ENCODE measurements around the gene EFHC1. TPM values are rescaled to one million over a fixed set of nuclear protein-coding genes. Genes with fewer than 3 reads are reported as not detected.

EFHC1 gene
- total and polyA plus RNA-seq, 4 donors = 15.7 to 81.7 (median 35.5) TPM

DNA sequence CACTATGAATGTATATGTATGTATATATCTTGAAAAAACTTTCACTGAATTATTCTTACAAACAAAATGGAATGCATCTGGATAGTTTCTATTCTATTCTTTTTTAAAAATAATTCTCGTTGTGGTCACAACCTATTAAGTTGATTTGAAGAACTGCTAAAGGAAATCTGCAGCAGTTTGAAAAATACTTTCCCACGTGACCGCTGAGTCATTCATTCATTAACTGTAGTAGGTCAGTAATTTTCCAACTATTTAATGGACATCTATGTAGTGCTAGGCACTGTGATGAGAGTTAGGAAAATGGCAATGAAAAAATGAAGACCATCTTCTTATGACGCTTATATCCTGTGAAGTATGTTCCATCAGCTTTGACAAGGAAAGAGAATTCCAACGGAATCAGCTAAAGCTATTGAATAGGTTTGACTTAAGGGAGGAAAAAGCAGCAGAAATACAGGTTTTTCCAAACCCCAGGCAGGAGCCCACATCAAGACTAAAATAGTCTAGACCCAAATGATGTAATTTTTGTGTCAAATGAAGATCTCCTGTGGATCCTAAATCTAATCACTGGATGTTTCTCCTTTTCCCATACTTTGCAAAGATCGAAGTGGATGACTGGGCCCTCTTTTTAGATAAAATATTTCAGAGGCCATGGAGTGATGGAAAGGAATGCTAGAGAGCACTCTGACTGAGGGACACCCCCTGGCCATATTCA, 4.1 kb upstream of the EFHC1 start:
- Histone ChIP-seq H3K36me3 (ENCODE audit: control insufficient read depth in 4 of 4, insufficient read depth in 4 of 4, low read length in 4 of 4) (no peaks in the 10 kb centered on the region), H3K9ac (ENCODE audit: insufficient read depth in 1 of 2, low read length in 2 of 2) (no peak overlapping the region), H3K4me1 (ENCODE audit: control insufficient read depth in 5 of 5, insufficient read depth in 5 of 5, low read length in 5 of 5) (peaks cover 4 to 10% (median 7%) of the 10 kb centered on the region in 5 donors), H3K4me3 (no peak overlapping the region), H3K9me3 (ENCODE audit: control insufficient read depth in 4 of 4, insufficient read depth in 3 of 4, low read length in 3 of 4) (no peaks in the 10 kb centered on the region), H3K27ac (ENCODE audit: low read depth in 1 of 2, low read length in 1 of 2) (no peak overlapping the region), H3K27me3 (ENCODE audit: control insufficient read depth in 3 of 3, insufficient read depth in 3 of 3, low read length in 2 of 3) (no peaks in the 10 kb centered on the region)
- 46 to 49% methylated on average over 6 of the region's 6 CpGs for WGBS, 2 donors
- TF ChIP-seq, protein P1, sequence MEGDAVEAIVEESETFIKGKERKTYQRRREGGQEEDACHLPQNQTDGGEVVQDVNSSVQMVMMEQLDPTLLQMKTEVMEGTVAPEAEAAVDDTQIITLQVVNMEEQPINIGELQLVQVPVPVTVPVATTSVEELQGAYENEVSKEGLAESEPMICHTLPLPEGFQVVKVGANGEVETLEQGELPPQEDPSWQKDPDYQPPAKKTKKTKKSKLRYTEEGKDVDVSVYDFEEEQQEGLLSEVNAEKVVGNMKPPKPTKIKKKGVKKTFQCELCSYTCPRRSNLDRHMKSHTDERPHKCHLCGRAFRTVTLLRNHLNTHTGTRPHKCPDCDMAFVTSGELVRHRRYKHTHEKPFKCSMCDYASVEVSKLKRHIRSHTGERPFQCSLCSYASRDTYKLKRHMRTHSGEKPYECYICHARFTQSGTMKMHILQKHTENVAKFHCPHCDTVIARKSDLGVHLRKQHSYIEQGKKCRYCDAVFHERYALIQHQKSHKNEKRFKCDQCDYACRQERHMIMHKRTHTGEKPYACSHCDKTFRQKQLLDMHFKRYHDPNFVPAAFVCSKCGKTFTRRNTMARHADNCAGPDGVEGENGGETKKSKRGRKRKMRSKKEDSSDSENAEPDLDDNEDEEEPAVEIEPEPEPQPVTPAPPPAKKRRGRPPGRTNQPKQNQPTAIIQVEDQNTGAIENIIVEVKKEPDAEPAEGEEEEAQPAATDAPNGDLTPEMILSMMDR (IDR thresholded peaks at IDR 0.05; ENCODE audit: control extremely low read depth, extremely low read depth) = no peak
- ATAC-seq (ENCODE audit: insufficient read depth, low FRiP score) (no peak), DNase-seq (no peak)

DNA sequence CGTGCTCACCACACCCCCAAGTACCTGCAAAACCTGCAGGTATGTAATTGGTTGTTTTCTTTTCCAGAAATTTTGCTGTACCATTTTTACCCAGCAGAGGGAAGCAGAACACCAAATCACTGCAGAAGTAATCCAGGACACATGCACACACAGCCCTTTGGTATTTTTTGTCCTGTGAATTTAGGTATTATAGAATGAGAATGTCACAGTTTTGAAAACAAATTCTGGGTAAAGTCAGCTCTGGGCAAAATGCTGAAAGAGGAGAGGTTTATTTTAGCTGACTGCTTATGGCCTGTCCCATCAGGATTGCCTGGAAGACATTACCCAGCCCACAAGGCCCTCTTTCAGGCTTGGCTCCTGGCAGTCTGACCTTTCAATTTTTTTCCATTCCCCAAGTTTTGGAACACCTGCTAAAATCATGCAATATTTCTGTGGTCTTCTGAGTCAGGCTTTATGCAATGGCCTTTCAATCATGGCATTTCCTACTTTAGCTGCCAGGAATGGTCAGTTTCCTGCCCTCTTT, 3.5 kb upstream of the EFHC1 start:
- Histone ChIP-seq H3K4me1 (ENCODE audit: control insufficient read depth in 5 of 5, insufficient read depth in 5 of 5, low read length in 5 of 5) (peaks cover 4 to 16% (median 6%) of the 10 kb centered on the region in 5 donors), H3K4me3 (no peak overlapping the region), H3K9me3 (ENCODE audit: control insufficient read depth in 4 of 4, insufficient read depth in 3 of 4, low read length in 3 of 4) (no peaks in the 10 kb centered on the region), H3K9ac (ENCODE audit: insufficient read depth in 1 of 2, low read length in 2 of 2) (no peak overlapping the region), H3K36me3 (ENCODE audit: control insufficient read depth in 4 of 4, insufficient read depth in 4 of 4, low read length in 4 of 4) (no peaks in the 10 kb centered on the region), H3K27me3 (ENCODE audit: control insufficient read depth in 3 of 3, insufficient read depth in 3 of 3, low read length in 2 of 3) (no peaks in the 10 kb centered on the region), H3K27ac (ENCODE audit: low read depth in 1 of 2, low read length in 1 of 2) (peak overlapping the region in 1 of 2 donors; percentile 71)
- WGBS, 2 donors = 0% methylated on average over 1 of the region's 1 CpG
- ATAC-seq (ENCODE audit: insufficient read depth, low FRiP score) (no peak), DNase-seq (peak; percentile 26 to 81 (median 78))
- TF ChIP-seq, protein P1 (IDR thresholded peaks at IDR 0.05; ENCODE audit: control extremely low read depth, extremely low read depth) = peak; percentile 71

DNA sequence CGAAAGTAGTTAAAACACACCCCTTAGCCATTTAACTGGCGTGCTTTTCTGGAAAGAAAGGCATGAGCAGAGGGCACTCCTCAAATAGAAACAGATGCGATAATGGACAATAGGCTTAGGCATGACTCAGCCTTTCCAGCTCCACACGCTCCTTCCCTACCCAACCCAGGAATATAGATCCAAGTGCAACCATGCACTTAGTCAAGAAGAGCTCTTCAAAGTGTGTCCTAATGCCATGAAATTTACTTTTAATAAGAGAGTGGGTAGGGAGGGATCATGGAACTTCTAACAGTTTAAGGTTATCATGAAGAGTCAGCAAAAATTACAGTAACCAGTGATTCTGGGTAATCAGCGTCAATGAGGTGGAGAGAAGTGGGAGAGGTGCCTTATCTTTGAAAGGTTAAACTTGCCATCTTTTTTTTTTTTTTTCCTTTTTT, 2.4 kb upstream of the EFHC1 start:
- TF ChIP-seq, protein P1 (IDR thresholded peaks at IDR 0.05; ENCODE audit: control extremely low read depth, extremely low read depth) = no peak
- DNase-seq (no peak), ATAC-seq (ENCODE audit: insufficient read depth, low FRiP score) (no peak)
- H3K9me3 ChIP-seq (ENCODE audit: control insufficient read depth in 4 of 4, insufficient read depth in 3 of 4, low read length in 3 of 4) = no peaks in the 10 kb centered on the region
- no peak overlapping the region for H3K9ac ChIP-seq (ENCODE audit: insufficient read depth in 1 of 2, low read length in 2 of 2)
- H3K4me3 ChIP-seq = no peak overlapping the region
- peaks cover 4 to 16% (median 6%) of the 10 kb centered on the region in 5 donors for H3K4me1 ChIP-seq (ENCODE audit: control insufficient read depth in 5 of 5, insufficient read depth in 5 of 5, low read length in 5 of 5)
- 79 to 89% methylated on average over 5 of the region's 5 CpGs for WGBS, 2 donors
- no peaks in the 10 kb centered on the region for H3K36me3 ChIP-seq (ENCODE audit: control insufficient read depth in 4 of 4, insufficient read depth in 4 of 4, low read length in 4 of 4)
- no peaks in the 10 kb centered on the region for H3K27me3 ChIP-seq (ENCODE audit: control insufficient read depth in 3 of 3, insufficient read depth in 3 of 3, low read length in 2 of 3)
- peak overlapping the region in 1 of 2 donors; percentile 84 for H3K27ac ChIP-seq (ENCODE audit: low read depth in 1 of 2, low read length in 1 of 2)

All from lung (tissue), 12 donors.